ENCODE measurements around the gene CCNJL.
A peak's percentile ranks its signal among the peaks of the same experiment; 100 is the strongest.

The CCNJL gene

DNA sequence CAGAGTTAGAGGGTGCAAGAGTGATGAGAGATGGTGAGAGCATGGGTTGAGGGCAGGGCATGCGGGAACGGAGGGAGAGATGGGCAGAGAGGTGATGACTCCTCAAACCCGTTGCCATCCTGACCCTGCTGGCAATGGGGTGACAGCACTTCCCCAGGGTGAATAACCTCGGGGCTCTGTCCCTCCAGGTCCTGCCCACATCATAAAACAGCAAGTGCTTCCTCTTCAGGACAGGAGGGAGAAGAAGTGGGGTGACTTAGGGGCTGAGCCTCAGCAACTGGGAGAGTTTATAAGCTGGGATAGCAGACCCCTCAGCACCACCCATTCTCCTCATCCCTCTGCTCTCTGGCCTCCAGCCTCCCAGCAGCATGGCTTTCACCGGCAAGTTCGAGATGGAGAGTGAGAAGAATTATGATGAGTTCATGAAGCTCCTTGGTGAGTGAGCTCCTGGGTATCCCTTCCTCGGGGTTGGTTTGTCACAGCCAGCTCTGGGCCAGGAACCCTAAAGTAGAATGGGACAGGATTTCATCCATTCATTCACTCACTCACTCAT, 83.1 kb downstream of the CCNJL start, which contains the start of gene FABP6:
FABP6 (plus strand) TSS at position 317 of the 553 bp plus-strand sequence; CDS start at position 369, 52 bp downstream.
- no peak for TF ChIP-seq POLR2A (IDR thresholded peaks at IDR 0.05; ENCODE audit: low read depth, low read length)
- DNase-seq (ENCODE audit: insufficient read length, low spot score) (no peak), FAIRE-seq (no peak)

DNA sequence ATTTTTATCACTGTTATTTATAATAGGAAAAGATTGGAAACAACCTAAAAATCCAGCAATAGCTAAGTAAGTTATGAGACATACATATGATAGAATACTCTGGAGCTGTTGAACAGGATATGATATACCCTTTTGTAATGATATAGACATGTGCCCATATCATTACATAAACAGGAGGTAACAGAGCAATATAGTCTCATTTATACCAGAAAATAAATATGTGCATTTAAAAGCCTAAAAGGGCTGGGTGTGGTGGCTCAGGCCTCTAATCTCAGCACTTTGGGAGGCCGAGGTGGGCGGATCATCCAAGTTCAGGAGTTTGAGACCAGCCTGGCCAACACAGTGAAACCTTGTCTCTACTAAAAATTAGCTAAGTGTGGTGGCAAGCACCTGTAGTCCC, 85.4 kb downstream of the CCNJL start:
- TF ChIP-seq POLR2A (IDR thresholded peaks at IDR 0.05; ENCODE audit: low read depth, low read length): no peak
- DNase-seq (ENCODE audit: insufficient read length, low spot score) (no peak), FAIRE-seq (no peak)

DNA sequence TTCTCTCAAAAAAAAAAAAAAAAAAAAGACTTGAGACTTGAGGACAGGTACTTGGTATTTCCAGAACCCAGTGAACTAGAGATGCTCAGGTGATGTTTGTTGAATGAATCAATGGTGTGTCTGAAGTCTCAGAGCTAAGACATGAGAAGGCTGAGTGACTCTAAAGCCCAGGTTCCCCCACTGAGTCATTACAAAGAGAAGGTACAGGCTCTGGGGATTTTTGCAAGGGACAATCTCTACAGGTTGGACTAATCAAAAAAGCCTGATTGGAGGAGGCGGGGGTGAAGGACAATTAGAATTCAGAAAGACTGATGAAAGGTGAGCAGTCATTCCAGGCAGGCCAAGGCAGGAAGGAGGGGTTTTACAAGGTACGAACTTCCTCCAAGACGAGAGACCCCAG, 91.3 kb downstream of the CCNJL start:
- FAIRE-seq (no peak), DNase-seq (ENCODE audit: insufficient read length, low spot score) (no peak)
- no peak for TF ChIP-seq POLR2A (IDR thresholded peaks at IDR 0.05; ENCODE audit: low read depth, low read length)

DNA sequence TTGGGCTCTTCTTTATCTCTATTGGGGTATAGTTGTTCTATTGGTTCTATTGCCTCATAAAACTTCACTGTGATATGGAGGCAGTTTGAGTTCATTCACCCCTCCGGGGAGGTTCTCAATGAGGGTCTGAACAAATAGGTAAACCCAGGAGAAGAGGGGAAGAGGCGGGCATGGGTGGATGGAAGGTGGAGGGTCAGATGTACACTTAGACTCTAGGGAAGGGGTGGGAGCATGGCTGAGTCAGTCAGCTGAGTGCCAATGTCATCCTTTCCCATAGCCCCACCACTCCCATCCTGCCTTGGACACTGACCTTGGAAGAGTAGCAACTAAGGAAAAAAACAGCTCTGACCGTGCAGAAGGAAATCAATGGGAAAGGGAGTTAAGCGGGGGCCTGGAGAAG, 93.0 kb downstream of the CCNJL start:
- DNase-seq (ENCODE audit: insufficient read length, low spot score) (no peak), FAIRE-seq (no peak)
- no peak for TF ChIP-seq POLR2A (IDR thresholded peaks at IDR 0.05; ENCODE audit: low read depth, low read length)

DNA sequence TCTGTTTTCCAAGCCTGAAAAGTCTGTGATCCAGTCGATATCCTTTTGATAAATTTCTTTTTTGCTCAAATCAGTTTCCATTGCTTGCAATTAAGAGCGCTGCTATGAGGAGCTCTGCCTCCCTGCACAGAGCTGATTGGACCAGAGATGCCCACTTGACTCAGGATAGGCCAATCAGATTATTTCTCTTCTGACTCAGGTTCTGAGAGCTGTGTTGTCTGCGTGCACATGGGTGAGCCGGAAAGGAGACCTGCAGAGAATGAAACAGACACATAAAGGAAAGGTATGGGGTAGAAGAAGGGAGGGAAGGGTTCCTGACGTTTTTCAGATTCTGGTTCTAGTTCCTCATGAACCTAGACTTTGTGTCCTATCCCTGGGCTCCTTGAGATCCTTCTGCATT, 98.8 kb downstream of the CCNJL start:
- no peak for TF ChIP-seq POLR2A (IDR thresholded peaks at IDR 0.05; ENCODE audit: low read depth, low read length)
- FAIRE-seq (no peak), DNase-seq (ENCODE audit: insufficient read length, low spot score) (peak; percentile 63)

DNA sequence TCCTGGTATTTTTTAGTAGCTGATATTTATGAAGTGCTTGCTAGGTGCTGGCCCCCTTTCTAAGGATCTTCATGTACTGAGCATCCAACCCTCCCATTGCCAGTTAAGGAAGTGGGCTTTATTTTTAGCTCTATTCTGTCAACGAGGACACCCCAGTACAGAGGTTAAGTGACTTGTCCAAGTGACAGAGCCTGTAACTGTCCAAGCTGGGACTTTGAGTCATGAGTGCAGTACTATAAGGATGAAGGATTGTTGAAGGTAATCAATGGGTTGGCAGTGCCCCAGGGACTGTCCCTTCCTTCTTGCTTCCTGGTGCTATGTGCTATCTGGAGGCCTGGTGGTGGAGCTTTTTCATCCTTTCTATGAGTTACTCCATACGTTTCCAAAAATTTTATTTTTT, 101.0 kb downstream of the CCNJL start:
- no peak for TF ChIP-seq POLR2A (IDR thresholded peaks at IDR 0.05; ENCODE audit: low read depth, low read length)
- DNase-seq (ENCODE audit: insufficient read length, low spot score) (no peak), FAIRE-seq (no peak)

DNA sequence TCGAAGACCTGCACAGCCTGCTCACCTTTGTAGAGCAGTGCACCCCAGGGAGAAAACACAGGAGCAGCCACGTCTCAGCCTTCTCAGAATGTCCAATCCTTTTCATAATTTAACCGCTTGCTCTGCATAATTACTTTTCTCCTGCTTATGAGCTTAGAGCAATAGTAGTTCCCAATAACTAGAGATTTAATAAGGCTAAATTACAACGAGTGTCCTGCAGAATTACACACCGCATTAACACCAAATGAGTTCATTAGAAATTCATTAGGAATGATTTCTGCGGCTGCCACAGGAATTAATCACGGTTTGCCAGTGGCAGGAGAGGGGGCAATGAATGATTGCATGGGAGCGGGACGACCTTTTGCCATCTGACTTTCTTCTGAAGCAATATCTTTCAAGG, 101.8 kb downstream of the CCNJL start:
- no peak for FAIRE-seq
- DNase-seq (ENCODE audit: insufficient read length, low spot score): no peak
- TF ChIP-seq POLR2A (IDR thresholded peaks at IDR 0.05; ENCODE audit: low read depth, low read length): no peak

DNA sequence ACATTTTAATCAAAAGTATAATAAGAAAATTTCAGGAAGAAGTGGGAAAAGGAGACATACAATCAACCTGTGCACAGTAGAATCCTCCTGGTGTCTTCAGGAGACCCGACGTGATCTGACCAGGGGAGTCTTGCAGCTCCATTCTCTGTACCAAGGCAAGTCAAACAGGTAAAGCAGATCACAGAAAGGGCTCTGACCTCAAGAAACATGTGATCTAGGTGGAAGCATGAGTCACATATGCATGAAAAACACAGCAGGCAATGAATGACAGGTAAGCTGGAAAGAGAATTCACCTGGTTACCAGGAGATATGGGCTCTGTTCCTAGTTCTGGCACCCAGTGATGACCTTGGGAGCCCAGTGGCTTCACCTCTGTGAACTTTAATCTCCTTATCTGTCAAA, 102.4 kb downstream of the CCNJL start:
- no peak for DNase-seq (ENCODE audit: insufficient read length, low spot score)

DNA sequence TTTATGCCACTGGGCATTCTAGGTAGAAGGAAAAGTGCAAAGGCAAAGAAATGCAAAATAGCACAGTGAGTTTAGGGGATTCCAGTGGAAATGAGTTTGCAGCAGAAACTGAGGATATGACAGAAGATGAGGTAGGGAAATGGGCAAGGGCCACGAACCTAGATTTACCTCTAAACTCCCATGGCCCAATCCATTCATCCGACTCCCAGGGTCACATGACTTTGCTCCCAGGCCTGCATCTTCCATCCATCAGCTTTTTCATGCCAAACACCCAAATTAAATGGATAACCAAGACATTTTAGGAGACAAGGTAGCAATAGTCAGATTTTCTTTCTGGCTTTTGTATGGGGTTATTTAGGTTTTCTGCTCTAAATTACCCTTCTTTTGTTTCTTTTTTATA, 105.3 kb downstream of the CCNJL start:
- FAIRE-seq: no peak
- no peak for DNase-seq (ENCODE audit: insufficient read length, low spot score)
- TF ChIP-seq POLR2A (IDR thresholded peaks at IDR 0.05; ENCODE audit: low read depth, low read length): no peak

More for the DNA sequence above, 102.4 kb downstream of the CCNJL start:
- no peak for FAIRE-seq
- TF ChIP-seq POLR2A (IDR thresholded peaks at IDR 0.05; ENCODE audit: low read depth, low read length): no peak

Data from H54 (cell line).